SIG-M5 treated with dmso at 0.1 percent for 504 hours (cell line): ENCODE results near the gene MIP.
"Not testable (repeated sequence)": the region's sequence is repeated elsewhere in the genome, so short reads cannot be mapped to it uniquely, and the experiment has no call there.

ENCODE experiments used
- DNase-seq: peaks from one replicate; lab custom pipeline; 2025; ENCODE audit not compliant: unreplicated experiment; lab: John Stamatoyannopoulos, UW

MIP gene

GRCh38 chr12:56468216-56469006 lies 14.0 kb upstream of the MIP start, which contains the start of gene SPRYD4:
SPRYD4 (plus strand) TSS chr12:56468578; CDS start chr12:56468592, 14 bp downstream.
- peak; percentile 96 for DNase-seq

- DNase-seq: no peak
Observed at GRCh38 chr12:56462565-56462964, 8.1 kb upstream of the MIP start.

- DNase-seq: no peak
Observed at GRCh38 chr12:56461235-56462159, 7.0 kb upstream of the MIP start.

DNA sequence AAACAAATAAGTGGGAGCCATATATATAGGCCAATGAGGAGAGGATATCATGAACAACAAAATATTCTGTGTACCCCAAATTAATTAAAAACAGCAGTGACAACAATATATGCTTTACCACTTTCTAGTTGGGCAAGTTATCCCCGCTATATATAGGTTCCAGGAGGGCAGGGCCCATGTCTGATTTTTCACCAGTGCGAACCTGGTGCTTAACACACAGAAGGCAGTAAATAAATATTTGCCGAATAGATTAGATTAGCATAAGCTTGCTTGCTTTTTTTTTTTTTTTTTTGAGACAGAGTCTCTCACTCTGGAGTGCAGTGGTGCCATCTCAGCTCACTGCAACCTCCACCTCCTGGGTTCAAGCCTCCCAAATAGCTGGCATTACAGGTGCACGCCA lies 3.4 kb upstream of the MIP start:
- DNase-seq: no peak

DNA sequence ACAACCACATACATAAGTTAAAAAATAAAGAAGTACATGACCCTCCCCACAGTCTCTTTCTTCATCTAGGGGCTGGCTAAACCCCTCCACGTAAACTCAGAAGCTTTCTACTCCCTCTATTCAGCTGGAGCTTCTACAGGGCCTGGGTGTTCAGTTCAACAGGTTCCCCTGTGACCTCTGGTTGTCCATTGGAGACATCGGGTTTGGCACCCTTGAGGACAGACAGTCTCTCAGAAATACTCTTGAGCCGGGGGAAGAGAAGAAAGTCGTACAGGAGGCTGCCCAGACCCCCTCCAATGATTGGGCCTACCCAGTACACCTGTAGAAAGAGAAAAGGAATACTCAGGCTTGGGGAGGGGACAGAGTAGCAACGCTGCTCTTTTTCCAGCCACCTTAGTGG lies 3.3 kb downstream of the MIP start:
- DNase-seq: no peak

DNA sequence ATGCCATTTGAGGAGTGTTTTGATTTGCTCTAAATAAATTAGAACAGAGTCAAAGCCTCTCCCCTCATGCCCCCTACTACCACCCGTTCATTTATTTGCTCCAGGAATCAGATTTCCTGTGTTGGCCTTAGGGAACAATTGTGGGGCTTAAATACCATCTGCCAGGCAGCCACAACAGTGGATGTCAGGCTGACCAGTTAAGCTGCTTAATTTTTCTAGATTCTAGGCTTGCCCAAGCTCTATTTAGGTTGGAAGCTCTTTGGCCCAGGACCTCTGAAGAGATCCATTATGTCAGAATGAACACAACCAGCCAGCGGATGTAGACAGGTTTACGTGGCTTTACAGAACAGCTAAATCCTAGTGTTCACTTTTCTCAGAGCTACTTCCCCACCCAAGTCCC lies 4.2 kb downstream of the MIP start:
- DNase-seq: no peak

DNA sequence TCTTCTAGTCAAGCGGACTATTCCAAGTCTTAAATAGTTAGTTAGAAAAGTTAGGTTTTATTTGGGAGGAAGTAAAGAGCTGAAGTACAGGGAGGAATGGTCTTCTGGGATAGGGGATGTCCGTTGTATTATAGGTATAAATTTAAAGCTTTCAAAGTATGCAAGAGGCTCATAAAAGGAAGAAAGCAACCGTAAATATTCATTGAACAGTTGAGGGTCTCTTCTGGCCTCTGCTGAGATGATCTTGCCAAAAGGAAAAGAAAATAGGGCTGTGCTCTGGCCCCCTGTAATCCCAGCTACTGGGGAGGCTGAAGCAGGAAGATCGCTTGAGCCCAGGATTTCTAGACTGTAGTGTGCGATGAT lies 4.9 kb downstream of the MIP start:
- no peak for DNase-seq

DNA sequence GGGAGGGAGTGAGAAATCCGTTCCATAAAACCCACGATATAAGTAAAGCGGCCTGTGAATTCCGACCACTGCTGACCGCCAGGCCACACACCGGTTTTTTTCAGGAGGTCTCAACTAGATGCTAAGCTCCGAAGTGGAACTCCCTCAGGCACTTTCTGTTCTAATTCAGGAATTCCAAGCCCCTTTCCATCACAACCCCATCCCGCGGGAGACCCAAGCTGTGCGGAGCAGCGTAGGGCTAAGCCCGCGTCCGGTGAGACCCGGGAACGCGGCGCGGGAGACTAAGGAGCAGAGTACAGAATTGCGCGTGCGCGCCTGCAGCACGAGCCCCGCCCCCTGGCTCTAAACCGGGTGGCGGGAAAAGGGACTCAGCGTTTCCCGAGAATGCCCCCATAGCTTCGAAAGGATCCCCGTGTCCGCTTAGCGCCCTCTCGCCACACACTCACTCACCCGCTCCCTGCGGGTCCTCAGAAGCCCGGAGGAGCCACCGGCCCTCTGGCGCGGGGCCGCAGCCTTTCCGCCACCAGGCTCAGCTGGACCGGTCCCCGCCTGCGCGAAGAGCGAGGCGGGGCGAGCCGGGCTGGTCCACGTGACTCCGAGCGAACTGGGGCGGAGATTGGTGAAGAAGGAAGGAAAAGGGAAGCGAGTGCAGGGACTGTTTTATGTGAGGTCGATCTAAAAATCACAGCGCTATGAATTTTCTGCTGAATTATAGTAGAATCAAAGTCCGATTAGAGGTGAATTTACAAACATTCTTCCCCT lies 5.4 kb downstream of the MIP start, which contains the start of gene TIMELESS:
Gene TIMELESS (minus strand): TSS at position 567 of the 762 bp plus-strand sequence. CDS start 15,256 bp downstream, outside the sequence.
- peak; percentile 94 for DNase-seq

- not testable (repeated sequence) for DNase-seq
Observed at GRCh38 chr12:56443208-56443607, 11.2 kb downstream of the MIP start.

DNA sequence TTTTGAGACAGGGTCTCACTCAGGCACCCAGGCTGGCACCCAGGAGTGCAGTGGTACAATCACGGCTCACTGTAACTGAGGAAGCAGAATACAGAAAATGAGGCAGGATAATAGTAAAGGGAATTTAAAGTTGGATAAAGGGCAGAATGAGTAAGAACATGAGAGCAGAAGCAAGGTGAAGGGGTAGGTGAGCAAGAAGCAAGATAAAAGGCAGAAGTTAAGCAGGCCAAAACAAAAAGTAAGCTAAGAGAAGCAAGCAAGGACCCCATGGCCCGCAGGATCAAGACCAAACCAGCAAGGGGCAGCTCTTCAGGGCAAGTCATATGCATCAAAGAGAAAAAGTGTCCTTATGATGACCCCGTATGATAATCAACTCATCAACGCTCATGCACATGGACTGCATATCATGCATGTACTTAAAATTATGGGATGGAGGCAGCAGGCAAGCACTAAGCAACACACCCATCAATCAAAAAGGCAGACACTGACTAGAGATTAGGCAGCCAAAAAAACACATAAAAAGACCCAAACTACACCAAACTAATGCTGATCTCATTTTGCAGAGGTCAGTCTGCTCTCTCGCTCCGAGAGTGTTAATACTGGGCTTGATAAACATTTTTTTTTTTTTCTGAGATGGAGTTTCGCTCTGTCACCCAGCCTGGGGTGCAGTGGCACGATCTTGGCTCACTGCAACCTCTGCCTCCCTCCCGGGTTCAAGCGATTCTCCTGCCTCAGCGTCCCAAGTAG lies 16.9 kb downstream of the MIP start:
- no peak for DNase-seq

GRCh38 chr12:56434828-56435227 lies 19.6 kb downstream of the MIP start:
- no peak for DNase-seq

GRCh38 chr12:56431850-56432249 lies 22.6 kb downstream of the MIP start:
- DNase-seq: no peak

DNA sequence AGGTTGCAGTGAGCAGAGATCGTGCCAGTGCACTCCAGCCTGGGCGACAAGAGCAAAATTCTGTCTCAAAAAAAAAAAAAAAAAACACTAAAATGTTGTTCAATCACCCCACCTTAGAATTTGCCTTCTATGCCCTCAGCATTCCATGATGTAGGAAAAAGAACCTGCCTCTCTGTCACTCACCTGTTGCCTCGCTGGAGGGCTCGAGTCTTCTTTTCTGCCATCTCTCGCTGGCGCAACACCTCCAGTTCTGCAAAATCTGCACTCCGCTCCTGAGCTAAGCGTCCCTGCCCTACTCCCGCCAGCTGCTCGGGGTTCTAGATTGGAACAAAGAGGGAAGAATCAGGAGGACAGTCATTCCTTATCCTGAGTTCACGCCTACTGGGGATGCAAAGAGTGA lies 23.2 kb downstream of the MIP start:
- DNase-seq: no peak

DNA sequence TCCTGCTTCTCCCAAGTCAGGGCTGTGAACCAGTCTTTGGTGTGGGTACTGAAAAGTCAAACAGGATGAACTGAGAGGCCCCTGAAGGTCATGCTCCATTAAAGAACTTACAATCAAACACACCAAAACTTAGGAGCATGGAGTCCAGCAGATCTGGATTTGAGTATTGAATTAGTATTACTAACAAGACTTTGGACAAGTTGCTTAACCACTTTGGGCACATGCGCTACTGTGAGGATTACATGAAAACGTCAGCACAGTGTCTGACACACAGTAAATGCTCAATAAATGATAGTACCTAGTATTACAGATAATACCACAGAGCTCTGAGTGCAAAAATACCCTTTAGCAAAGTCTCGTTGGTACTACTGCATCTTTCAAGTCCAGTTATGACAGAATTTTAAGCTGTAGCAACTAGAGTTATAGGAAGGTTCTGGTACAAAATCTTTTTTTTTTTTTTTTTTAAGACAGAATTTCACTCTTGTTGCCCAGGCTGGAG lies 28.5 kb downstream of the MIP start:
- no peak for DNase-seq

DNA sequence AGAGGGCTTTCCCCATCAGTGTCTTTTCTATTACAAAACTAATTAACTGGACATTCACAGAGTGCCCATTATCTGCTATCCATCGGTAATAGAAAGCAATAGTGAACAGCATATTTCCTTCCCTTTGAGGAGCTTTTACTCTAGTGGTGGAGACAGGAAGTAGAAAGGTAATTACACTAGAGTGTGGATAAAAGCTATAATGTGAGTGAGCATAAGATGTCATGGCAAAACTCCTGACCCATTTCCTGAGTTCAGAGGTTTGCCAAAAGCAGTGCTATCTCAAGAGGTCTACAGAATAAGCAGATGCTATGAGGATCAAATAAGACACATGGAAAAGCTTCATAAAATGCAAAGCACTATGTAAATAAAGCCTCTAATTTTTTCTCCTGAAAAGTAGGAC lies 29.3 kb downstream of the MIP start:
- DNase-seq: no peak

DNA sequence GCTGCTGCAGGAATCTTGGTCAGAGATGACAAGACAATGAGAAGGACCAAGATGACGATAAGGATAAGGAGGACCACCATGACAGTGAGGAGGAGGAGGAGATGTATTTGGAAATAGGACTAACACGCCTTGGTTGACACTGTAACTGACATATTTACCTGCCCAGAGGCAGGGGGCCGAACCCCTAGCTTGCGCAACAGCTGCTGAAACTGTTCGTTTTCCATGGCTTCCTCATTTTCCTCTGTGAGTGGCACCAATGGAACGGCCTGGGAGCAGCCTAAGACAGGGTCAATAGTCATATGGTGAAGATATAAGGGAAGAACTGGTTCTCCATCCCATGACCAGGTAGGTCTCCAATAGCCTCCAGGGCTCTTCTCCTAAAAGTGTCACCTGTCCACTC lies 34.0 kb downstream of the MIP start:
- DNase-seq: no peak

- no peak for DNase-seq
Observed at GRCh38 chr12:56417739-56418138, 36.7 kb downstream of the MIP start.

- DNase-seq: no peak
Observed at GRCh38 chr12:56414401-56414800, 40.1 kb downstream of the MIP start.

DNA sequence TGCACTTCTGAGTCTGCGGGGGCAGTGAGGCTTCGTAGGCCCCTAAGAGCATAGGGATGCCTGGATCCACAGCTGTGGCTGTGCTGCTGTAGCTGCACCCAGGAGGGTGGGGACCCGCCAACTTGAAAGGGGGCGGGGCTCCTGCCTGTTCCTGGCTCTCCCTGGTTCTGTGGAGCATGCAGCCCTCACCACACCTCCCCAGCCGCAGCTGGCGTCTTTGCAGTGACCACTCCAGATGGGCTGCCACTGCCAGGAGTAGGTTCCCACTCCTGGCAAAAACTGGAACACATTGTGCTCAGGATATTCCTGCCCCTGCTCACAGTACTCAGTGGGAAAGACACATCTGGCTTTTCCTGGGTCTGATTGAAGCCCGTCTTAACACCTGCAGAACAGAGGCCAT lies 41.1 kb downstream of the MIP start:
- no peak for DNase-seq
